Measurements from ENCODE around the gene DNAJC12.

DNA sequence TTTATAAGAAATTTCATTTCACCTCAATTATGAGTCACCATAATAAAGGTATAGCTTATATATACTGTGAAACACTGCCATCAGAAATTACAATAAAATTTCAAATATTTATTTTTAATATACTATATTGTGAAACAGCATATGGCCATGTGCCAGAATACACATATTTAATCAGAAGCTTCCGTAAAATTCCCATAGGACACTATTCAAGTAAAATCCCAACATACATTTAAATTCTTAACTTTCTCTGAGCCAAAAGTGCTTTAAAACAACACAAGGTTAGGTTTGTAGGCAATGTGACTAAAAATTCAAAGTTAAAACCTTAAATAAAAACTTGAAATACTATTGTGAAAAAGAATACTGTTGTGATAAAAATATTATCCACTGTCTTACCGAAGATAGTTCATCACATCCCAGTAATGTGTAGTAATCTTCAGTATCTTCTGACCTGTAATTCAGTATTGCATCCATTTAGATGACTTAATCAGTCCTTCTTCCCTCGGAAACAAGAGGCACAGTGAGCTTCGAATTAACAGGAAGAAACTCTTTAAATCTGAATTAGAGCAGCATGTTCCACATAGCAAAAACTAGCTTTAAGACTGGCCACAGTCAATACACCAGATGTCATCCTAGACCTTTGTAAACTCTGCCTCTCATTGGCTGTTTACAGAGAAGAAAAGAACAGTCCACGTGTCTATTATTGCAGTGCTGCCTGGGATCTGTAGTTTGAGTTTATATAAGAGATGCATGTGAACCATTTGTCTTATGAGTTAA, at the start of gene DNAJC12:
- TF ChIP-seq, protein P1, sequence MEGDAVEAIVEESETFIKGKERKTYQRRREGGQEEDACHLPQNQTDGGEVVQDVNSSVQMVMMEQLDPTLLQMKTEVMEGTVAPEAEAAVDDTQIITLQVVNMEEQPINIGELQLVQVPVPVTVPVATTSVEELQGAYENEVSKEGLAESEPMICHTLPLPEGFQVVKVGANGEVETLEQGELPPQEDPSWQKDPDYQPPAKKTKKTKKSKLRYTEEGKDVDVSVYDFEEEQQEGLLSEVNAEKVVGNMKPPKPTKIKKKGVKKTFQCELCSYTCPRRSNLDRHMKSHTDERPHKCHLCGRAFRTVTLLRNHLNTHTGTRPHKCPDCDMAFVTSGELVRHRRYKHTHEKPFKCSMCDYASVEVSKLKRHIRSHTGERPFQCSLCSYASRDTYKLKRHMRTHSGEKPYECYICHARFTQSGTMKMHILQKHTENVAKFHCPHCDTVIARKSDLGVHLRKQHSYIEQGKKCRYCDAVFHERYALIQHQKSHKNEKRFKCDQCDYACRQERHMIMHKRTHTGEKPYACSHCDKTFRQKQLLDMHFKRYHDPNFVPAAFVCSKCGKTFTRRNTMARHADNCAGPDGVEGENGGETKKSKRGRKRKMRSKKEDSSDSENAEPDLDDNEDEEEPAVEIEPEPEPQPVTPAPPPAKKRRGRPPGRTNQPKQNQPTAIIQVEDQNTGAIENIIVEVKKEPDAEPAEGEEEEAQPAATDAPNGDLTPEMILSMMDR (conservative IDR thresholded peaks at IDR 0.05; ENCODE audit: low read depth, low read length) = no peak
- no peak for TF ChIP-seq EZH2 (IDR thresholded peaks at IDR 0.05; ENCODE audit: low read length, unreplicated experiment)
- TF ChIP-seq EZH2phosphoT487 (IDR thresholded peaks at IDR 0.05; ENCODE audit: borderline replicate concordance, low read length) = no peak

All from PC-3 (cell line).